ENCODE results near the gene GIMD1.
"Not testable (repeated sequence)": the region's sequence is repeated elsewhere in the genome, so short reads cannot be mapped to it uniquely, and the experiment has no call there.

GIMD1 gene

DNA sequence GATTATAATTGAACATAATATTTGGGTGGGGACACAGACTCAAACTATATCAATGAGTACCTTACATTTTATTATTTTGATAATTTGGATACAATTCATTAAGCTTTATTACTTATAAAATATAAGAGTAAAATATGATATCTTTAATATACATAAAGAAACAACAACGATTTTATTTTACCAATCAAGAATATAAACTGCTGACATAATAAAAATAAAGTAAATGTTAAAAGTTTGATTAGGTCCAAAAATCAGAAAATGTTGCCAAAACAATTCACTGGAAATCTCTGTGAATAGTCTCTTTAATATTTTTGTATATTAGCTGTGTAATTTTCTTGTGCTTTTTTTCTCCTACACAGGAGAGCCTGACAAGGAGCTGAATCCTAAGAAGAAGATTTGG is 21.4 kb downstream of the GIMD1 start:
- DNase-seq, result no peak

DNA sequence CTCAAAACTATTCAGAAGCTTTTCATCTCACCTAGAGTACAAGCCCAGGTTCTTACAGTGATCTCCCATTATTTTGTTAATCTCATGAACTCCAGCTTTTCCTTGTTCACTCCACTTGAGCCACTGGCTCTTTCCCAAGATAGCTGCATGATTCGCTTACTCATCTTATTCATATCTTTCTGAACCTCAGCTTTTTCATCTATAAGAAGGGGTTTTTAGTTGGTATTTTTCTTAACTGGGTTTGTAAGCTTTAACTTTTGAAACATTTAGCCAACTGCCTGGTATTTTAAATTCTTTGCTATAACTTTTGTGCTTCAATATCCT is 24.0 kb downstream of the GIMD1 start:
- no peak for DNase-seq

DNA sequence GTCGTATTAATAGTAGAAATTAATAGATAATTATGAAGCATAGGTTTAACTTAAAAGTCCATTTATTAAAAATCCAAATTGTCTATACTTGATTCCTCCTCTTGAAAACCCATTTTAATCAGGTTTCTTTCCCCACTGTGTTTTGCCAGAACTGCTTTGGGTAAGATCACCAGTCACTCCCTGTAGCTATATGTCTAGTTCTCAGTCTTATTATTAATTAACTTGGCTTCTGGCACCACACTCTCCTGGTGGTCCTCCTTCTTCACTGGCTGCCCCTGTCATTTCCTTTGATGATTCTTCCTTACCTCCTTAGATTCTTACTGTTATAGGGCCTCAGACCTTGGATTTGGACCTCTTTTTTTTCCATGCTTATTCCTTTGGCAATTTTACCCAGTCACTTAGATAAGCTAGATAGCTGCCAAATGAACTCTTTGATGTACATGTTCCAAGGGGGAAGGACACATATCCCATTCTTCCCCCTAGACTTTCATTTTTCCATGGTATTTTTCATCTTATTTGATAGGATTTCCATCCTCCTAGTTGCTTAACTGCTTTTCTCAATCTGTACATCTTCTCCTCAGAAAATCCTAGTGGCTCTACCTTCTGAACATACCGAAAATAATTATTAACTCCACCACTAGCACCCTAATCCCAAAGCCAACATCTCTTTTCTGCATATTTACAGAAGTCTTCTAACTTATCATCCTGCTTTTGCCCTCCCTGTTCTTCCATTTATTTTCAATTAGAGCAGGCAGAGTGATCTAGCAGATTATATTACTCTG is 24.5 kb downstream of the GIMD1 start:
- DNase-seq, result no peak

DNA sequence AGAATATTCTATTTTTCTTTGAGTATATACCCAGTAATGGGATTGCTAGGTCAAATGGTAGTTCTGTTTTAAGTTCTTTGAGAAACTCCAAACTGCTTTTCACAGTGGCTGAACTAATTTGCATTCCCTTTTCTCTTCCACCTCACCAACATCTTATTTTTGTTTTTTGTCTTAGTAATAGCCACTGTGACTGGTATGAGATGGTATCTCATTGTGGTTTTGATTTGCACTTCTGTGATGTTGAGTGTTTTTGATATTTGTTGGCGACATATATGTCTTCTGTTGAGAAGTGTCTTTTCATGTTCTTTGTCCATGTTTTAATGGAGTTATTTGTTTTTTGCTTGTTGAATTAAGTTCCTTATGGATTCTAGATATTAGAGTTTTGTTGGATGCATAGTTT is 27.8 kb downstream of the GIMD1 start:
- DNase-seq, result no peak

GRCh38 chr4:106339431-106339830 is 29.1 kb downstream of the GIMD1 start:
- no peak for DNase-seq

GRCh38 chr4:106338671-106339070 is 29.9 kb downstream of the GIMD1 start:
- no peak for DNase-seq

- DNase-seq, result no peak
These were observed 30.7 kb downstream of the GIMD1 start for GRCh38 chr4:106337916-106338315.

GRCh38 chr4:106336618-106337017 is 32.0 kb downstream of the GIMD1 start:
- no peak for DNase-seq

- no peak for DNase-seq
These were observed 33.7 kb downstream of the GIMD1 start for GRCh38 chr4:106334741-106335470.

DNA sequence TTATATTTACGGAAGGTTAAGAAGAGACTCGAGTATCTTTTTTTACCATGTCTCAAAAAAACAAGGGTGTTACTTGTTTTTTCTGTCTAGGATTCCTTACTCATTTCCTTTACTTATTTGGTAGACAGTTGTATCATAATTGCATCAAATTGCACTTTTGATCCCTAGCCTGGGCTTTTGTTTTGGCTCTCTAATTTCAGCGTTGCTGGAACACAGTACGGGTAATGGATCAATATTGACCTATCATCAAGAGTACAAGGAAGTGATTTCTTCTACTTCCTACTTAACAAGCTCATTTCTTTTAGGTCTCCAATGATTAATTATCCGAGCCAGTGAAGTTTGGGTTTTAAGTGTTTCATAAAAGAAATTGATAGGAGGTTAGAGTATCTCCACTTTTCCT is 35.4 kb downstream of the GIMD1 start:
- no peak for DNase-seq

- no peak for DNase-seq
These were observed 39.4 kb downstream of the GIMD1 start for GRCh38 chr4:106329041-106329618.

DNA sequence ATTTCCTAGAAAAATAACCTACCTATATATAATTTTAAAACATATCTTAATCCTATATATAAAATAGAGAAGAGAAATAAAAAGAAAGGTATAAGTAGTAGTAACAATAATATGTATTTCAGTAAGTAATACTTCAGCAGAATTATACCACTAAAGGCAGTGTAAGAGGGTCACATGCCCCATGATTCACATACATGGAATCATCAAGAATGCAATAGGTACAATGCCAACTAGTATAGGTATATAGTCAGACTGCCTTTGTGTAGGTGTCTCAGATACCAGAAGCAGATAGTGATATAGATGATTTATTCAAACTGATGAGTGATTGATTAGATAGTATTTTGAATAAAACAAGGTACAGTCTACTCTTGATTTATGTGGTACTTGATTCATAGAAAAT is 42.8 kb downstream of the GIMD1 start:
- no peak for DNase-seq

- no peak for DNase-seq
These were observed 45.5 kb downstream of the GIMD1 start for GRCh38 chr4:106323119-106323518.

- not testable (repeated sequence) for DNase-seq
These were observed 46.8 kb downstream of the GIMD1 start for GRCh38 chr4:106321814-106322213.

- DNase-seq, result not testable (repeated sequence)
These were observed 47.4 kb downstream of the GIMD1 start for GRCh38 chr4:106321168-106321567.

DNA sequence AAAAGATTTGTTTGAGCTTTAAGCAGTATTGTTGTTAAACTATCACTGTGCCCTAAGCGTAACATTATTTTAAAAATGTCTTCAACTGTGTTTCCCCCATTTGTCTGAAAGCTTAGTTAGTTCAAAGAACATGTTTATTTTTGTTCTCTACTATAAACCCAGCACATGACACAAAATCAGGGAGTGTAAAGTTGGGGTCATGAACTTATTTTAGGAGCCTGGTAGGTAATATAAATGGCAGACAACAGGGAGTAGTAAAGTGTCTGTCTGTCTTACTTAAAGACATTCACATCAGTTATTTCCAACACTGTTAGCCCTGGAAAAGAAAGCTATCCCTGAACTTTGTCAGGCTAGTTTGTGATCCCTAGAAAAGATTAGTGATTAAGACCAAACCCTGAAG is 48.3 kb downstream of the GIMD1 start:
- DNase-seq, result no peak

DNA sequence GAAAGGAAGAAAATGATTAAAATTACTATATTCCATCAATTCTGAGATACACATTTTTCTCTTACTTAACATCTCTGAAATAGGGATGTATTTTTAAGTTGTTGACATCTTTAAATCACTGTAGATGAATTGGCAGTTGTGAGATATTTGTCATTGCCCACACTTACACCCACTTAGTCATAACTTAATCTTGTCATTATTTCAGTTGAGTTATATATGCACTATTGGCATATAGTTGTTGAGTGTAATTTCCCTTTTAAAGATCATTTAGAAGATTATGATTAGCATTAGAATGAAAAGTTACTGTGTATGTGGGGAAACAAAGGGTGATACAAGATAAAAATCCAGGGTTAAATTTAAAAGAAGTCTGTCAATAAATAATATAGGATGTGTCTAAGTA is 50.1 kb downstream of the GIMD1 start:
- no peak for DNase-seq

DNA sequence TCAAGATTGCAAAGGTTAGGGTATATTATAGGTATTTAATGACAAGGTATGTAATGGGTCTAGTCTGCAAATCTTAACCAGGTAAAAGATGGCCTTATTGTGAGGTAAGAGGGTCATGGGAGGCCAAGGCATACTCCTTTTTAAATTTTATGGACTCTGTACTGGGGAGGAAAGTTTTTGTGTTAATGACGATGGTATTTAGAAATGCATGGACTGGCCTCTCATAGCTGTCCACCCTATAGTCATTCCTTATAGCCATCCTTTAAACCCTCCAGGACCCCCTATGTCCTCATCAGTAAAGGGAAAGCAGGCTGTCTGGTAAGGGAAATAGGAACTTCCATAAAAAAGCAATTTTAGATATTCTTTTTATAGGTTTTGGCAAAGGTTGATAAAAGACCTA is 50.8 kb downstream of the GIMD1 start:
- no peak for DNase-seq

GRCh38 chr4:106316773-106317409 is 51.7 kb downstream of the GIMD1 start:
- DNase-seq, result no peak

DNA sequence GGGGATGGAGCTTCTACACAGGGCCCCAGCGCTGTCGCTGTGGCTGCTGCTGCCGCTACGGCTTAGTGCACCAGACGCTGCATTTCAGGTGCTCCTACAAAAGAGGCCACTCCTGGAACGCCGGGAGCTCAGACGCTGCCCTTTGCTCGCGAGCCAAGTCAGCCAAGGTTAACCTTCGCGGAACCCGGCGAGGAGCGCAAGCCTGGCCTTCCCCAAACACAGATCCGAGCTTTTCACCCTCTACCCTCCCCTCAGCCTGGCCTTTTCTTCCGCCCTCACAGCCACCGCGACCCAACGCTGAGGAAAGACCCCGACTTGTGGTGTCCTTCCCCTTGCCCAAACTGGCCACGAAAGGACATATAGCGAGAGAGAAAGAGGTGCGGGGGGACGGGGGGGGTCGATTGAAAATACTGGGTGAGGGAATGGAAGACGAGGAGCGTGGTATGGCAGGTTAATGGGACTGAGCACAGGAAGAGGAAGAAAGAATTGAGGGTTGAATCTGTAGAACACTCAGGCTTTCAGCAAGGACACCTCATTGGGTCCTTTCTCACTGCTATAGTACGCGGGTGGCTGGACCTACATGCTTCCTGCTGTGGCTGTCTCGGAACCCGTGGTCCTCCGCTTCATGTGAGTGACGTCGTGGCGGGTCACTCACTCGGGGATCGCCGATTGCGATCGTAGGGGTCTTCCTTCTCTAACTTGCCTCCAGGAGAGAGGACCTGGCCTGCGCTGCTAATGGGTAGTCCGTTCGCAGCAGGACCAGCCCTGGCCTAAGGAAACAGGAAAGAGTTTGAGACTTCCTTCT is 52.4 kb downstream of the GIMD1 start, which contains the start of the genes AIMP1 and TBCK:
TSS of gene AIMP1 (plus strand) at position 583 of the 805 bp plus-strand sequence. CDS start 8,460 bp downstream, outside the sequence.
TSS of gene TBCK (minus strand) at position 242 of the 805 bp plus-strand sequence. CDS start 7,249 bp downstream, outside the sequence.
- peak; percentile 53 to 79 (median 70) for DNase-seq

DNA sequence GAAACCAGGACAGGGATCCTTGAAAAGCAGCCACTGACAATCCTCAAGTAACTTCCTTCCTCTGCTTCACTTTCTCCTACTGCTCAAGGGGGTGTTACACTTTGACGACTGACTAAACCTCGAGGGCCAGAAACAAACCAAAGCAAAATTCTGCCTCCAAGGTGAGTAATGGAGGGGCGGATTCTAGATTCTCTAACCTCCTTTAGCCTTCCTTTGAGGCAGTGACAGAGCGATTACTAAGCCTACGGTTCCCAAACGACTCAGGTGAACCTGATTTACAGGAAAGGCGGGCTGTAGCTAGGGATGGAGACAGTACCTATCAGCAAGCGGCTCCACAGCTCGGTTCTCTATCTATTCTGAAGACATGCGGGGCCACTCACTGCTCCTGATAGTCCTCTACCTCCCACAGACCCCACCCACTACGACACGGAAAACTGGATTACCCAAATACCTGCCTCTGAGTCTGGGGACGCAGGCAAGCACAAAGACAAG is 53.1 kb downstream of the GIMD1 start:
- no peak for DNase-seq

DNA sequence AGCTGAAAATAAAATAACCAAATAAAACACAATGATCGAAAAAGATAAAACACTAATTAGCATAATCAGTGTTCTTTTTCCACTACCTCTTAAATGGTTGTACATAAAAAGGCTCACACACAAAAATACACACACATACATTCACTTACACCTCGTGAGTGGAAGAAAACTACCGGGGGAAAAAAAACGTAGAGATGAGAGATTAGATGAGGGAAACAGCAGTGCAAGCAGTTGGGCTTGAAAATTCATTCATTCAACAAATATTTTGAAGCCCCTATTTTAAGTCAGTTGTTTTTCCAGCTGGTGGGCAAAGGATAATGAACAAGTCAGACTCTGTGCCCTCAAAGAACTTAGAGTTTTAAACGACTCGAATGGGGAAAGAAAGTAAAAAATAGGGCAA is 53.6 kb downstream of the GIMD1 start:
- DNase-seq, result no peak

Measured in activated naive CD4-positive, alpha-beta T cell (primary cell).